NCI-H748 treated with DMSO at 0.1 percent for 48 hours (cell line): ENCODE results near the gene GTPBP3.
"Not testable (repeated sequence)": the region's sequence is repeated elsewhere in the genome, so short reads cannot be mapped to it uniquely, and the experiment has no call there.

Experiments
- DNase-seq: peaks from one replicate; lab custom pipeline; 2025; lab: John Stamatoyannopoulos, UW

Gene GTPBP3

DNA sequence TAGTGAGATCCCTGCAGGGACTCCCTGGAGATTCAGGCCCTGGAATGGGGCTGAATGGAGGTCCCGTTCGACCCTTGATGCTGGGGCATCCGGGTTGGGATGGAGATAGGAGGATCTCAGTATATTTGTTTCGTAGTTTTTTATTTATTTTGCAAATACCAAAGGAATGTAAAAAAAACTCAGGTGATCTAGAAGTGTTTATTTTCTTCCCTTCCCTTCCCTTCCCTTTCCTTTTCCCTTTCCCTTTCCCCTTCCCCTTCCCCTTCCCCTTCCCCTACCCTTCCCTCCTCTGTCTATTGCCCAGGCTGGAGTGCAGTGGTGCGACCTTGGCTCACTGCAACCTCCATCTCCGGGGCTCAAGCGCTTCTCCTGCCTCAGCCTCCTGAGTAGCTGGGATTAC lies 4.5 kb downstream of the GTPBP3 start:
- DNase-seq: no peak

DNA sequence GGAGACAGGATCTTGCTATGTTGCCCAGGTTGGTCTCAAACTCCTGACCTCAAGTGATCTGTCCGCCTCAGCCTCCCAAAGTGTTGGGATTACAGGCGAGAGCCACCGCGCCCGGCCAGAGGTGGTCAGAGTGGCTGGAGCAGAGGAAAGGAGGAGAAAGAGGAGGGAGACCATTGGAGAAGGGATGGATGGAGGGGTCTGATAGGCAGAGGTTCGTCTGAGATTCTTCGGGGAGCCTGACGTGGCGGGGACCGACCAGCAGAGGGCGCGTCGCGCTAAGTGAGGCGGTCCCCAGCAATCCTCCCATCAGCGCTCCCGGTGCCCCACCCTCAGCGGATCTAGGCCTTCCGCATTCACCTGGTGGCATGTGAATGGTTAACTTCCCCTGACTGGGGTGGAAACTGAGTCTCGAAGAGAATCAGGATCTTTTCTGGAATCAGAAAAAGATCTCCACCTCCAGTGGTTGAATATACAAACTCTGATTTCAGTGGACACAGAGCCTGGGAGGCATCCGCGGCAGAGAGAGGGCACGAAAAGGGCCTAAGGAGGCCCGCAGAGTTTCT lies 8.8 kb downstream of the GTPBP3 start:
- peak; percentile 2 for DNase-seq

DNA sequence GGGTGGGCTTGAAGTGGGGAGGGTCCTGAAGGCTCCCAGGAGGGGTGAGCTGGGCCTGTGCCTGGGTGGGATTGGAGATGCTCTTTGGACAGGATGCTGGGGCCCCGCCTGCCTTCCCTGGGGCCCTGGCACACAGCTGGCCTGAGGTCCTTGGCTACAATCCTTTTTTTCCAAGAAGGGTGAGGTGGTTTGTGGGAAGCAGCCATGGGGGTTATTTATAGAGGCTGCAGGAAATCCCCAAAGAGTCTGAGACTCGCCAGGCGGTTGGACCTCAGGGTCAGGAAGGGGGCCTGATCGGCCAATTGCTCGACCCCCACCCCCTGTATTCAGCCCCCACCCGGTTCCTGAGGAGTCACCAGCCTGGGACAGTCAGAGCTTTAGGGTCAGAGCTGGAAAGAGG lies 10.0 kb downstream of the GTPBP3 start:
- no peak for DNase-seq

DNA sequence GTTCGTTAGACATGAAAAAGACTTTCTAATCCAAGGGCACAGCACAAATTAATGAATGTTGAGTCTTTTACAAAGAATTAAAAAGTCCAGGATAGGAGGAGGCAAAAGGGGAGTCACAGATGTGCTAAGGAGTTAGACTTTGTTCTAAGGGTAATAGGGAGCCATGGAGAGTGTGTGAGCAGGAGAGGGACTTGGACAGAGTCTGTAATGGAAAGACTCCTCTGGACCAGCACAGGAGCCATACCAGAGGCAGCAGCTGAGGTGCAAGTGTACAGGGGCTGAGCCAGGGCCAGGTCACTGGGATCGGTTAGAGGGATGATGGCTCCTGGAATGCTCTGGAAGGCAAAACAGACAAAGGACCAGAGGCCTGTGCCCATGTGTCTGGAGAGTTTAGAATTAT lies 10.5 kb downstream of the GTPBP3 start:
- DNase-seq: no peak

DNA sequence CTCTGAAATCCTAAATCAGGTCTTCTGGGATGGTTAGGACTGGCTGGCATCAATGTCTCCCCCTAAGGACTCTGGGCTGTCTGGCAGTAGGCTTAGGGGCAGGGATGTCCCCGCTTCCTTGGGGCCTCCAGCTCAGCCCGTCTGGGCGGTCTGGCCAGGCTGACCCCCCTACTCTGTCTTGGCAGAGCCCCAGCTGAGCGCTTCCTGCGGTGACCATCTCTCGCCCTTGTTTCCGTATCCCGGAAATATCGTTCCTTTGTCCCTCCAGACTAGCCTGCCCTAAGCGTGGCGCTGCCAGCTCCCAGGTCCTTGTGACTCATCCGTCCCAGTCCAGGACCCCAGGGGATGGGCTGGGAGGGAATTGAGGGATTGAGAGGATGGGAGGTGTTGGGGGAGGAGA lies 11.3 kb downstream of the GTPBP3 start:
- DNase-seq: no peak

DNA sequence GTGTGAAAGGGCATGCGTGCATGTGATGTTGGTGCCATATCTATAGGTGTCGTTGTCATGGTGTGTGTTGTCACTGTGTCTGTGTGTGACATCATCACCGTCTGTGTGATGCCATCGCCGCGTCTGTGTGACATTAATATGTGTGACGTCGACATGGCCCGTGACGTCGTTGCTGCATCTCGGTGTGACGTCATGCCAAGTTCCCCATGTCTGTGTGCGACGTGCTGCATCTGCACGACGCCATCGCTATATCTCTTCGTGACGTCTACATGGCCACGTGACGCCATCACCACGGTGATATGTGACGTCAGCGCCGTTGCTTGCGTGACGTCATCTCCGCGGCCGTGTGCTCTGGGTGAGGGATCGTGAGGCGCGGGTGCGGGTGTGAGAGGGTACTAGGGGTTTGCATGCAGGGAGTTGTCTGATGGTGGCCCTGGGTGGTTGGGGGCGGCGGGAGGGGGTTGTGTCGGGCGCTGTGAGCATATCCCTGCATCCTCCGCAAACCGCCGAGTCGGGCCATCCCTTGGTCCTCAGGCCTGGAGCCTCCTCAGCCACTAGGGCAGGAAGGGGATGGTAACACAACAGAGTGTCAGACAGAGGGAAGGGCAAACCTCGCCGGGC lies 14.6 kb downstream of the GTPBP3 start:
- no peak for DNase-seq

DNA sequence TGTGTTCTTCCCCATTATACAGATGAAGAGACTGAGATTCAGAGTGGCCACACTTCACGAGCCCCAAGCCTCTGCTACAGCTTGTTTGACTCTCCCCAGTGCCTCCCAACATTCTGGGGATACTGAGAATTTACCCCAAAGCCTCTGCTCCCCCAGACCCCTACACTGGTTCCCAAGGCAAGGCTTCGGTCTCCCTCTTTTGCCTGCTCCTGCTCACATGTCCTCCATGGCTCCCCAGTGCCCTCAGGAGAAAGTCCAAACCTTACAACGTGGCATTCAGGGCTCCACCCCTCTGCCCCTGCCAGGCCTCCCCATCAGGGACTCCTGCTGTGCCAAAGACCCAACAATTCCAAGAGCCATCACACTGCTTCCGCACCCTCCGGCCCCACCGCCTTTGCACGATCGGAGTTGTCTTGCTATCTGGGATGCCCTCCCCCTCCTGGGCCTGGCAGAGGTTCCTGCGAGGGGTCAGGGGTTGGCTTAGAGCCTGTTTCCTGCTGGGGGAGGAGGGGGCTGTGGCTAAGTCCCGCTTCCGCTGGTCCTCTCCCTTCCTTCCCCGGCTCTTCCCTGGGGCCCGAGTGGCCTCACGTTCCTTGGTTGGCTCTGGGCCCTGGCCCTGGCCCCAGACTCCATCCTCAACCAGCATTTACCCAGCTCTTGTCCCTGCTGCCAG lies 15.4 kb downstream of the GTPBP3 start:
- DNase-seq: no peak

DNA sequence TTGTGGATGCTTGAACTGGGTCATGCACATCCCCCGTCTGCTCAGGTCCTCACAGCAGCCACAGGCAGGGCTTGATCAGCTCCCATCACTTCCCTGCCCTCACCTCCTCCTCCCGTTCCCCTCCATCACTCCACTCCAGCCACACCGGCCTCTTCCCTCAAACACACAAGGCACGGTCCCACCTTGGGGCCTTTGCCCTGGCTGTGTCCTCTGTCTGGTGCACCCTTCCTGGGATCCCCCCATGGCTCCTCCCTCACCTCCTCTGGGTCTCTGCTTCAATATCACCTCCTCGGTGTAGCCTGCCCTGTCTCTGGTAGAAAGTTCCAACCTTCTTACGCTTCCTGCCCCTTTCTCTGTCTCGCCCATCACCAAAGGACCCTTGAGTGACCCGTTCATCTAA lies 16.0 kb downstream of the GTPBP3 start:
- no peak for DNase-seq

DNA sequence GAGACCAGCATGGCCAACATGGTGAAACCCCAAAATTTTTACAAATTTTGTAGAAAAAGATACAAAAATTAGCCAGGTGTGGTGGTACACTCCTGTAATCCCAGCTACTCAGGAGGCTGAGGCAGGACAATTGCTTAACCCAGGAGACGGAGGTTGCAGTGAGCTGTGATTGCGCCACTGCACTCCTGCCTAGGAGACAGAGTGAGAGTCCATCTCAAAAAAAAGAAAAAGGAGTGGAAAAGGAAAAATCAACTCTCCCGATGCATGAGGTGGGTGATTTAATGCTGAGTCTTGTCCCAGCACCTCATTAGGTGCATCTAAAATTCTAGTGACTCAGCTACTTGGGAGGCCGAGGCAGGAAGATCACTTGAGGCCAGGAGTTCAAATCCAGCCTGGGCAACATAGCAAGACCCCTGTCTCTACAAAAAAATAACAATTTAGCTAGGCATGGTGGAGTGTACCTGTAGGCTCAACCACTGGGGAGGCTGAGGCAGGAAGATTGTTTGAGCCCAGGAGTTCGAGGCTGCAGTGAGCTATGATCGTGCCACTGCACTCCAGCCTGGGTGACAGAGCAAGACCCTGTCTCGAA lies 19.8 kb downstream of the GTPBP3 start:
- DNase-seq: no peak

DNA sequence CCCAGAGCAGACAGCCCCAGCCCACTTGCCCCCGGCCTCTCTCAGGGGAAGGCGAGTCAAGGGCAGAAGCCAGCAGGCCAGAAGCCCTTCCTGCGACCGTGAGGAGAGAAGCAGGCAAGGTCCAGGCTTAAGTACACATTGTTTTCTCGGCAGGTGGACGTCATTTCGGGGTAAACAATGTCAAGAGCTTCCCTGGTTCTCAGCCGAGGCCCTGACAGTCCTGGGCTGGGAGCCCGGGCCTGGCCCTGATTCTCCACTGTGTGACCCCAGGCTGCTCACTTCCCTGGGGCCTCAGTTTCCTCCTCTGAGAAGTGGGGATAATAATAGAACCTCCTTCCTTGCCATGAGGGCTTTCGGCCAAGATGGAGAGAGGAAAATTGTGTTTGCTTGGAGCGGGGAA lies 20.4 kb downstream of the GTPBP3 start:
- DNase-seq: no peak

DNA sequence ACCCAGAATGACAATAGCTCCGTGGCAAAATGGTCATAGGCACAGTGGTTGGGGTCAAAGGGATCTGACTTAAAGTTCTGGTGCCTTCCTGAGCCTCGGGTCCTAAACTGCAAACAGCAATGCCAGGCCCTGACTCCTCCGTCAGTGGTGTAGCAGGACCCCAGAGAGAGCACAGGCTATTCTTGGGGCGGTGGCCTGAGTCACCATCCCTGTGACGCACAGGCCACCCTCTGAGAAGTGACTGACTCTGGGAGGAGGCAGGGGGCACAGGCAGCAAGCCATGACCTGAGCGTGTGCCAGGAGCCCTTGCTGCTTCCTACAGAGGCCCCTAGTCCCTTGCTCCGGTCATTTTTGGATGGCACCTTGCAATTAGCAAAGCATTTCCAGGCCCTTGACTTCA lies 21.0 kb downstream of the GTPBP3 start:
- no peak for DNase-seq

DNA sequence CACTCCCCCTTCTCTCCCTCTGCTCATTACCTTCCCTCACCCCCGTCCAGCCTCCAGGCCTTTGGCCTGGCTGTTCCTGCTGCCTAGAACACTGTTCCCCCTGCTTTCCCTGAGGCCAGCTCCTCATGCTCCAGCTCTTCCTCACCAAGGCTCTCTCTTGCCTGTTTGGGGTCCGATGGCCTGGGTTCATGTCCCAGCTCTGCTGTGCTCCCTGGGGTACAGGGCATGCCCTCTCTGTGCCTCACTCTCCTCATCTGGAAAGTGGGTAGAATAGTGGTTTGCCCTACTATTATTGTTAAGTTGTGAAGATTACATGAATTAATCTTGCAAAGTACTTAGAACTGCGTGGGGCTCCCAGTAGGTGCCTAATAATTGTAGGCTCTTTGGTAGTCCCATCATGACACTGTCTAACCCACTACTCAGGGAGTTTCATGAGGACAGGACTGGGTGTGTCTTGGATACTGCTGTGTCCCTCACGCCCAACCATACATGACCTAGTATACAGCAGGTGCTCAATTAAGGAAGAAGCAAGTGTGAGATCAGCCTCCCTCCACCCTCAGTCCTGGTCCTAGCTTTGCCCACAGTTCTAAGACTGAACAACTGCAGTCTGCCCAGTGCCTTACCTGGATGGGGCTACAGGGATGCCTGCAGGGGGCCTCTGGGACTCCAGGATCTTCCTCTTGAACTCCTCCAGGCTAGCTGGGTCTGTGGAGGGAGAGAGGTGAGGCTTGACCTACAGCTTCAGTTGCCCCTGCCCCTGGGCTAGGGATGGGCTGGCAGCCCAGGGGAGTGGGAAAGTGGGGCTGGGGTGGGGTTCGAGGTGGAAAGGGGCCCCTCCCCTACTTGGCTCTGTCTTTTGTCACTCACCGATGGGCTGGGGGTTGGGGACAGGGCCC lies 22.8 kb downstream of the GTPBP3 start:
- DNase-seq: no peak

DNA sequence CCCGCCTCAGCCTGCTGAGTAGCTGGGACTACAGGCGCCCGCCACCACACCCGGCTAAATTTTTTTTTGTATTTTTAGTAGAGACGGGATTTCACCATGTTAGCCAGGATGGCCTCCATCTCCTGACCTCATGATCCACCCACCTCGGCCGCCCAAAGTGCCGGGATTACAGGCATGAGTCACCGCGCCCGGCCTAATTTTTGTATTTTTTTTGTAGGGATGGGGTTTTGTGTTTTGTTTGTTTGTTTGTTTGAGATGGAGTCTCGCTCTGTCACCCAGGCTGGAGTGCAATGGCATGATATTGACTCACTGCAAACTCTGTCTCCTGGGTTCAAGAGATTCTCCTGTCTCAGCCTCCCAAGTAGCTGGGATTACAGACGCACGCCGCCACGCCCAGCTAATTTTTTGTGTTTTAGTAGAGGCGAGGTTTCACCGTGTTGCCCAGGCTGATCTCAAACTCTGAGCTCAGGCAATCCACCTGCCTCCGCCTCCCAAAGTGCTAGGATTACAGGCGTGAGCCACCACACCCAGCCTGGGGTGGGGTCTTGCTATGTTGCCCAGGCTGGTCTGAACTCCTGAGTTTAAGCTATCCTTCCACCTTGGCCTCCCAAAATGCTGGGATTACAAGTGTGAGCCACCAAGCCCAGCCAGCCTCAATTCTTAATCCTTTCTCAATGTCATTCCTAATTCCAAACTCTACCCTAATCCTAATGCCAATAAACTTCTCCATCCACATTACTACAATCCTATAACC lies 26.7 kb downstream of the GTPBP3 start:
- not testable (repeated sequence) for DNase-seq

DNA sequence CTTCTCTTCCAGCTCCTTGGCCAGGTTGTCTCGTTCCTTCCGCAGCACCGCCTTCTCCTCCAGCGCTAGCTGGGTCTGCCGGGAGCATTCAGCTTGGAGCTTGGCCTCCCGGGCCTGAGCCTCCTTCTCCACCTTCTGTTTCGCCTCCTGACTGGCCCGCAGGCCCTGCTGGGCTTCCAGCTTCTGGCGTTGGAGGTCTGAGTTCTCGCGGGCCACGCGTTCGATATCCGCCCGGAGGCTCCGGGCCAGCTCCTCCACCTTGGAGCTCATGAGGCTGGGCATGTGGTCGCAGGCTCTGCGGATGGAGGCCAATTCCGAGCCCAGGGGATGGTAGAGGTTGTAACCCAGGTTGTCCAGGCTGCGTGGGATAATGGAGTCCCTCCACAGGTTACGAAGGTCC lies 28.0 kb downstream of the GTPBP3 start:
- DNase-seq: no peak

DNA sequence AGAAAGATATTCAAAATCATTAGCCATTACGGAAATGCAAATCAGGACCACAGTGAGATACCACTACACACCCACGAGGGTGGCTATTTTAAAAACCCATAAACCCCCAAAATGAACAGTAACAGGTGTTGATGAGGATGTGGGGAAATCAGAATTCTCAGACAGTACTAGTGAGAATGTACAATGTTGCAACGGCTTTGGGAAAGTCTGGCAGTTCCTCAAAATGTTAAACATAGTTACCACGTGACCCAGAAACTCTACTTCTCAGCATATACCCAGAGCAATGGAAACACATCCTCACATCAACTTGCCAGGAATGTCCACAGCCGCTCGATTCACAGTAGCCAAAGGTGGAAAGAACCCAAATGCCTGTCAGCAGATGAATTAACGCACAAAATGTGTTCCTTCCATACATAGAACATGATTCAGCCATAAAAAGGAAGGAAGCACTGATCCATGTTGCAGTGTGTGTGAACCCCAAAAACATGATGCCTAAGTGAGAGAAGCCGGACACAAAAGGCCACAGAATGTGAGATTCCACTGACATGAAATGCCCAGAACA lies 32.8 kb downstream of the GTPBP3 start:
- DNase-seq: no peak

DNA sequence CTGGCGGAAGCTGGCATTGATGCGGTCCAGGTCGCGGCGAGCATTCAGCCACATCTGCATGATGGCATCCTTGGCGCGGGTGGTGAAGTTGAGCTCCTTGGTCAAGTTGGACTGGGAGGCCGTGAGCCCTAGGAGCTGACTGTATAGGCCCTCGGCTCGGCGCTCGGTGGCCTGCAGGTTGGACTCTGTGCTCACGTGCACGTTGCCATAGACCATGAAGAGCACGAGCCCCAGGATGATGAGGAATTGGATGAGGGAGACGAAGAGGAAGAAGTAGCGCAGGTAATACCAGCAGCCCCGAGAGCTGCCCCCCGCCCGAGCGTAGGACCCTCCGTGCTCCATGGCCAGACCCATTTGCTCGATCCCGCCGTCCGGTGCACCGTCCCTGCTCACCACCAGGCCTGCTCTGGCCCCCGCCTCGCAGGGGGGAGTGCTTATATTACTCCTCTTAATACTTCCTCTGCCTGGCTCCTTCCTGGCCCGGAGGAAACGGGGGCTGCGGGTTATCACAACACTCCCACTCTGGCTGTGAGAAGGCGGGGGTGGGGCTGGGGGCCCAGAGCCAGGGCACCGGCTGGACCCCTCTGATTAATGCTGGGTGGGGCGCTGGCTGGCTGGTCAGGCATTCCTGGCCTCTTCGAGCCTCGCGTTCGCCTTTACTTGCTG lies 39.7 kb downstream of the GTPBP3 start, which contains the start of gene PLVAP:
PLVAP (minus strand) TSS at position 408 of the 666 bp plus-strand sequence; CDS start at position 354, 54 bp downstream.
- DNase-seq: no peak

DNA sequence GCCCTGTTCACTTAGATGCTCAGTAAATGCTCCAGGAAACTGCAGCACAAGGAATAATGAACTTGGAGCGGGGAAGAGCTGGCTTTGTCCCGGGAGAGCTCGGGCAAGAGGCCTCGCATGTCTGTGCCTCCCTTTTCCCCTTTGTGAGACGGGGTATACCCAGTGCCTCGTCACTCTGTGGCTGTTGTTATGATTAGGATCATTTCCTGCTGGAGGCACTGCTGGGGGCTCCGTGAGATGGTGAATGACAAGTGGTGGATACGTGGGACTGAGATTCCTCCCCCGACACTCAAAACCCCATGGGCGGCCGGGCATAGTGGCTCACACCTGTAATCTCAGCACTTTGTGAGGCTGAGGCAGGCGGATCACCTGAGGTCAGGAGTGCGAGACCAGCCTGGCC lies 40.9 kb downstream of the GTPBP3 start:
- DNase-seq: no peak

DNA sequence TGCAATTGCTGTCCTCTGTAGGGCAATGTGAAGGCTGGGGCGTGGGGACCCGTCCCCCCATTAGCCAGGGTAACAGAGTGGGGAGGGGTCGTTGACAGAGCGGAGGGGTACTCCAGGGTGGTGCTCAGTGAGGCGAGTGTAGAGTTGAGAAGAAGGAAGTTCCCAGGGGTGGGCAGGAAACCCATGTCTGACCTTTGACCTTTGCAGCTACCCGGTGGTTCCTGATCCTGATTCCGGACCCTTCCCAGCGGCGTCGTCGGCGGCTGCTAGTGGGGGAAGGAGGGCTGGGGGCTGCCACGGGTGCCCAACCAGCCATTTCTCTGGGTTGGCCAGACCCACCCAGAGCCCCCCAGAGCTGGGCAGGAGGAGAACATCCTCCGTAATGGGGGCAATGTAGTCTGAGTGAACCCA lies 41.9 kb downstream of the GTPBP3 start:
- no peak for DNase-seq

DNA sequence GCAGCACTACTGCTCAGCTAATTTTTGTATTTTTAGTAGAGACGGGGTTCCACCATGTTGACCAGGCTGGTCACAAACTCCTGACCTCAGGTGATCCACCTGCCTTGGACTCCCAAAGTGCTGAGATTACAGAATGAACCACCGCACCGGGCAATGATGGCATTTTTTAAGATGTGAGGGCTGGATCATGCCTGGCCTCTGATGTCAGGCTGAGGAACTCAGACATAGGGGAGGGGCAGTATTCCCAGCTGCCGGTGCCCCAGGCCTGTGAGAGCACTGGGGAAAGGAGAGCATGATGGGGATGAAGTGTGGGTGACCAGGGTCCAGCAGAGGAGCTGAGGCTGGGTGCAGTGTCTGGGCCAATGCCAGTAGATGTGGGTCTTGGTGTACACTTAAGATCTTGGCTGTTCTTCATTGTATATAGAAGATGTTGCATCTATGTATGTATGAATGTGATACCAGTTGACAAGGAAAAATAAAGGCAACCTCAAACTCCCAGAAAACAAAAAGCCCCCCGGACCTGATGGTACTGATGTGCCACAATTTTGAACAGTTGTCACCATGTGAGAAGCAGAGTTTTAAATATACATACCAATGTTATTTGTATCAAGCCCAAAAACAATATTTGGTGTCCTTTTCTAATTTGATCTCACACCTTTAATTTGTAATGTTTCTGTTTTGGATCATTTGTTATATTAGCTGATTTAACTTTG lies 43.2 kb downstream of the GTPBP3 start:
- DNase-seq: no peak
